Subcutaneous abdominal adipose tissue (tissue), 5 donors: Measurements from ENCODE around the gene SF3A2.

Source experiments
- H3K27ac ChIP-seq: one replicate; pipeline ENCODE4 v1.7.0; 2013; ENCODE audit warnings: low read depth, mild to moderate bottlenecking, inconsistent platforms, low read length, moderate library complexity
- H3K27me3 ChIP-seq, 5 donors: one replicate each; pipeline ENCODE4 v1.7.0; 2013; ENCODE audit warnings: low read length in 5 of 5, inconsistent platforms in 1 of 5; ENCODE audit not compliant: control insufficient read depth in 5 of 5, insufficient read depth in 4 of 5
- H3K36me3 ChIP-seq, 5 donors: one replicate each; pipeline ENCODE4 v1.7.0; 2013; ENCODE audit warnings: low read length in 5 of 5; ENCODE audit not compliant: control insufficient read depth in 5 of 5, insufficient read depth in 5 of 5
- H3K4me1 ChIP-seq, 5 donors: one replicate each; pipeline ENCODE4 v1.7.0; 2013; ENCODE audit warnings: low read length in 5 of 5, mild to moderate bottlenecking in 3 of 5, moderate library complexity in 1 of 5; ENCODE audit not compliant: control insufficient read depth in 5 of 5, insufficient read depth in 5 of 5
- H3K4me3 ChIP-seq, 5 donors: one replicate each; pipeline ENCODE4 v1.7.0; 2013; ENCODE audit warnings: low read length in 5 of 5, low read depth in 1 of 5
- H3K9ac ChIP-seq, 5 donors: one replicate each; pipeline ENCODE4 v1.7.0; 2013; ENCODE audit warnings: low read length in 5 of 5, mild to moderate bottlenecking in 4 of 5, moderate library complexity in 3 of 5
- H3K9me3 ChIP-seq, 5 donors: one replicate each; pipeline ENCODE4 v1.7.0; 2013; ENCODE audit warnings: low read length in 5 of 5; ENCODE audit not compliant: control insufficient read depth in 5 of 5
- donor health status: healthy.
- donor health status: healthy.
- donor health status: healthy.
- donor health status: healthy.
- donor health status: healthy.

Gene SF3A2

GRCh38 chr19:2271234-2272103 is 34.8 kb downstream of the SF3A2 start:
- H3K27ac ChIP-seq, result peak overlapping the region; percentile 95
- peak overlapping the region; percentile 56 to 100 (median 99) for H3K4me3 ChIP-seq
- peaks cover 0 to 30% (median 15%) of the 10 kb centered on the region in 5 donors for H3K36me3 ChIP-seq
- H3K9ac ChIP-seq, result peak overlapping the region in 4 of 5 donors; percentile 76 to 94 (median 82)
- H3K27me3 ChIP-seq, result no peaks in the 10 kb centered on the region
- H3K4me1 ChIP-seq, result peaks cover 6 to 80% (median 77%) of the 10 kb centered on the region in 5 donors
- H3K9me3 ChIP-seq, result no peaks in the 10 kb centered on the region

GRCh38 chr19:2273356-2274184 is 36.9 kb downstream of the SF3A2 start:
- peaks cover 0 to 31% (median 17%) of the 10 kb centered on the region in 5 donors for H3K36me3 ChIP-seq
- H3K27ac ChIP-seq, result peak overlapping the region; percentile 95
- H3K27me3 ChIP-seq, result no peaks in the 10 kb centered on the region
- peak overlapping the region; percentile 35 to 56 (median 43) for H3K4me3 ChIP-seq
- peaks cover 3 to 61% (median 57%) of the 10 kb centered on the region in 5 donors for H3K4me1 ChIP-seq
- peak overlapping the region in 3 of 5 donors; percentile 10 to 66 (median 30) for H3K9ac ChIP-seq
- no peaks in the 10 kb centered on the region for H3K9me3 ChIP-seq

GRCh38 chr19:2274185-2274711 is 37.6 kb downstream of the SF3A2 start:
- Histone ChIP-seq H3K4me3 (peak overlapping the region in 4 of 5 donors; percentile 14 to 55 (median 26)), H3K9ac (peak overlapping the region in 2 of 5 donors; percentile 10 to 47), H3K4me1 (peaks cover 3 to 56% (median 53%) of the 10 kb centered on the region in 5 donors), H3K36me3 (peaks cover 0 to 31% (median 17%) of the 10 kb centered on the region in 5 donors), H3K9me3 (no peaks in the 10 kb centered on the region), H3K27ac (peak overlapping the region; percentile 95), H3K27me3 (no peaks in the 10 kb centered on the region)

GRCh38 chr19:2274931-2275535 is 38.4 kb downstream of the SF3A2 start:
- Histone ChIP-seq H3K27ac (no peak overlapping the region), H3K9ac (no peak overlapping the region), H3K4me3 (peak overlapping the region in 1 of 5 donors; percentile 16), H3K9me3 (no peaks in the 10 kb centered on the region), H3K4me1 (peaks cover 3 to 56% (median 53%) of the 10 kb centered on the region in 5 donors), H3K27me3 (no peaks in the 10 kb centered on the region), H3K36me3 (peaks cover 0 to 31% (median 17%) of the 10 kb centered on the region in 5 donors)

GRCh38 chr19:2275588-2276428 is 39.2 kb downstream of the SF3A2 start:
- Histone ChIP-seq H3K27ac (no peak overlapping the region), H3K36me3 (peaks cover 0 to 31% (median 17%) of the 10 kb centered on the region in 5 donors), H3K9ac (no peak overlapping the region), H3K9me3 (no peaks in the 10 kb centered on the region), H3K27me3 (no peaks in the 10 kb centered on the region), H3K4me1 (peaks cover 3 to 57% (median 53%) of the 10 kb centered on the region in 5 donors), H3K4me3 (peak overlapping the region in 2 of 5 donors; percentile 16 to 28)

- peaks cover 3 to 51% (median 46%) of the 10 kb centered on the region in 5 donors for H3K4me1 ChIP-seq
- H3K36me3 ChIP-seq, result peaks cover 0 to 28% (median 17%) of the 10 kb centered on the region in 5 donors
- peak overlapping the region in 1 of 5 donors; percentile 22 for H3K4me3 ChIP-seq
- no peaks in the 10 kb centered on the region for H3K27me3 ChIP-seq
- no peak overlapping the region for H3K9ac ChIP-seq
- no peaks in the 10 kb centered on the region for H3K9me3 ChIP-seq
- no peak overlapping the region for H3K27ac ChIP-seq
These were observed 39.9 kb downstream of the SF3A2 start for GRCh38 chr19:2276429-2276986.

GRCh38 chr19:2277138-2277537 is 40.5 kb downstream of the SF3A2 start:
- H3K27ac ChIP-seq, result no peak overlapping the region
- H3K9me3 ChIP-seq, result no peaks in the 10 kb centered on the region
- no peaks in the 10 kb centered on the region for H3K27me3 ChIP-seq
- H3K4me1 ChIP-seq, result peaks cover 0 to 51% (median 41%) of the 10 kb centered on the region in 5 donors
- peaks cover 0 to 23% (median 12%) of the 10 kb centered on the region in 5 donors for H3K36me3 ChIP-seq
- no peak overlapping the region for H3K4me3 ChIP-seq
- no peak overlapping the region for H3K9ac ChIP-seq

- Histone ChIP-seq H3K4me3 (no peak overlapping the region), H3K27me3 (no peaks in the 10 kb centered on the region), H3K4me1 (peaks cover 0 to 42% (median 30%) of the 10 kb centered on the region in 5 donors), H3K36me3 (peaks cover 0 to 17% (median 9%) of the 10 kb centered on the region in 5 donors), H3K9ac (no peak overlapping the region), H3K27ac (no peak overlapping the region), H3K9me3 (no peaks in the 10 kb centered on the region)
These were observed 42.0 kb downstream of the SF3A2 start for GRCh38 chr19:2278459-2279158.
